Progenitor cell of endocrine pancreas (in vitro differentiated cells): ENCODE measurements around the gene PIGN. TPM values are rescaled to one million over a fixed set of nuclear protein-coding genes. Genes with fewer than 3 reads are reported as not detected.

Experiments used
- DNase-seq: peaks from one replicate; pipeline ENCODE4 v3.0.0; 2021; ENCODE audit warnings: low spot score; ENCODE audit not compliant: unreplicated experiment
- H3K27ac Mint-ChIP-seq: 2 replicates; pipeline ENCODE4 v1.8.0; 2021; ENCODE audit warnings: mild to moderate bottlenecking, moderate library complexity, mixed read lengths
- H3K27me3 Mint-ChIP-seq: 2 replicates; pipeline ENCODE4 v1.8.0; 2021; ENCODE audit warnings: mixed read lengths
- H3K36me3 Mint-ChIP-seq: 2 replicates; pipeline ENCODE4 v1.8.0; 2022; ENCODE audit warnings: mixed read lengths; ENCODE audit not compliant: insufficient read depth
- H3K4me1 Mint-ChIP-seq: 2 replicates; pipeline ENCODE4 v1.8.0; 2021; ENCODE audit warnings: low read depth, mixed read lengths
- H3K4me3 Mint-ChIP-seq: 2 replicates; pipeline ENCODE4 v1.8.0; 2021; ENCODE audit warnings: low read depth, mild to moderate bottlenecking, moderate library complexity, mixed read lengths
- H3K9me3 Mint-ChIP-seq: 2 replicates; pipeline ENCODE4 v1.8.0; 2021; ENCODE audit warnings: low read depth, mixed read lengths
- CTCF ChIP-seq: fragments of 200-600 bp; sonication (generic); IDR thresholded peaks from one replicate; pipeline ENCODE4 v1.5.0; 2021; ENCODE audit warnings: antibody characterized with exemption, mild to moderate bottlenecking; ENCODE audit not compliant: unreplicated experiment
- total RNA-seq: library from RNA; stranded (reverse); gene quantifications from 2 replicates; pipeline ENCODE4 v1.2.1, GENCODE V29; 2021

The PIGN gene
- total RNA-seq, 1 donor from 2014 or later: 35.9 TPM

- Mint-ChIP-seq H3K27ac (no peak overlapping the region), H3K4me3 (no peak overlapping the region), H3K9me3 (peaks cover 6% of the 10 kb centered on the region), H3K4me1 (peaks cover 13% of the 10 kb centered on the region), H3K36me3 (peaks cover 1% of the 10 kb centered on the region), H3K27me3 (no peaks in the 10 kb centered on the region)
- DNase-seq: no peak
- no peak for TF ChIP-seq CTCF
These were observed 15.0 kb upstream of the PIGN start for GRCh38 chr18:62201870-62202269.

- no peak for TF ChIP-seq CTCF
- Mint-ChIP-seq H3K4me3 (no peak overlapping the region), H3K9me3 (peaks cover 6% of the 10 kb centered on the region), H3K27ac (no peak overlapping the region), H3K27me3 (no peaks in the 10 kb centered on the region), H3K4me1 (peaks cover 6% of the 10 kb centered on the region), H3K36me3 (peaks cover 1% of the 10 kb centered on the region)
- no peak for DNase-seq
These were observed 13.5 kb upstream of the PIGN start for GRCh38 chr18:62200121-62200914.

GRCh38 chr18:62199629-62200028, 12.8 kb upstream of the PIGN start:
- no peaks in the 10 kb centered on the region for H3K36me3 Mint-ChIP-seq
- peaks cover 6% of the 10 kb centered on the region for H3K4me1 Mint-ChIP-seq
- no peaks in the 10 kb centered on the region for H3K27me3 Mint-ChIP-seq
- peaks cover 3% of the 10 kb centered on the region for H3K9me3 Mint-ChIP-seq
- no peak overlapping the region for H3K4me3 Mint-ChIP-seq
- no peak for DNase-seq
- no peak overlapping the region for H3K27ac Mint-ChIP-seq
- TF ChIP-seq CTCF: no peak

GRCh38 chr18:62198259-62198658, 11.4 kb upstream of the PIGN start:
- H3K36me3 Mint-ChIP-seq: no peaks in the 10 kb centered on the region
- no peaks in the 10 kb centered on the region for H3K27me3 Mint-ChIP-seq
- peaks cover 3% of the 10 kb centered on the region for H3K9me3 Mint-ChIP-seq
- no peak overlapping the region for H3K4me3 Mint-ChIP-seq
- DNase-seq: no peak
- peak overlapping the region; percentile 9 for H3K27ac Mint-ChIP-seq
- peaks cover 6% of the 10 kb centered on the region for H3K4me1 Mint-ChIP-seq
- TF ChIP-seq CTCF: no peak

GRCh38 chr18:62196980-62197379, 10.1 kb upstream of the PIGN start:
- DNase-seq: no peak
- Mint-ChIP-seq H3K36me3 (peaks cover 9% of the 10 kb centered on the region), H3K4me1 (peaks cover 4% of the 10 kb centered on the region), H3K4me3 (no peak overlapping the region), H3K27me3 (no peaks in the 10 kb centered on the region), H3K27ac (no peak overlapping the region), H3K9me3 (peaks cover 11% of the 10 kb centered on the region)
- no peak for TF ChIP-seq CTCF
